ENCODE measurements around the gene PLCB4. TPM values are rescaled to one million over a fixed set of nuclear protein-coding genes. Genes with fewer than 3 reads are reported as not detected.

Gene PLCB4
- total RNA-seq, 6 experiments from 2014 or later: 71.8 to 95.7 (median 79.1) TPM

DNA sequence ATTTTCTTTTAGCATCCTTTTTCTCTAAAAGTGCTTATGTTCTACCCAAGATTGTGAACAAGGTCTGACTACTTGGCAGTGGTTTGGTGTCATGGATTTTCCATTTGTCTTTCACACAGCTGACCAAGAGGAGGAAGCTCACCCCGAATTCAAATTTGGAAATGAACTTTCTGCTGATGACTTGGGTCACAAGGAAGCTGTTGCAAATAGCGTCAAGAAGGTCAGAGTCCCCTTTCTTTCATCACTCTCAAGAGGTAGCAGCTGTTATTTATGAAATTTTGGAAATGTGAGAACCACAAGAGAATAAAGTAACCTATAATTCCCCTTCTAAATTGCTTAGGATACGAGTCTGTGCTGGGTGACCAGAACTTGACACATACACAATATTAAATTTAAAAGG, 332.5 kb downstream of the PLCB4 start:
- TF ChIP-seq, protein P1, sequence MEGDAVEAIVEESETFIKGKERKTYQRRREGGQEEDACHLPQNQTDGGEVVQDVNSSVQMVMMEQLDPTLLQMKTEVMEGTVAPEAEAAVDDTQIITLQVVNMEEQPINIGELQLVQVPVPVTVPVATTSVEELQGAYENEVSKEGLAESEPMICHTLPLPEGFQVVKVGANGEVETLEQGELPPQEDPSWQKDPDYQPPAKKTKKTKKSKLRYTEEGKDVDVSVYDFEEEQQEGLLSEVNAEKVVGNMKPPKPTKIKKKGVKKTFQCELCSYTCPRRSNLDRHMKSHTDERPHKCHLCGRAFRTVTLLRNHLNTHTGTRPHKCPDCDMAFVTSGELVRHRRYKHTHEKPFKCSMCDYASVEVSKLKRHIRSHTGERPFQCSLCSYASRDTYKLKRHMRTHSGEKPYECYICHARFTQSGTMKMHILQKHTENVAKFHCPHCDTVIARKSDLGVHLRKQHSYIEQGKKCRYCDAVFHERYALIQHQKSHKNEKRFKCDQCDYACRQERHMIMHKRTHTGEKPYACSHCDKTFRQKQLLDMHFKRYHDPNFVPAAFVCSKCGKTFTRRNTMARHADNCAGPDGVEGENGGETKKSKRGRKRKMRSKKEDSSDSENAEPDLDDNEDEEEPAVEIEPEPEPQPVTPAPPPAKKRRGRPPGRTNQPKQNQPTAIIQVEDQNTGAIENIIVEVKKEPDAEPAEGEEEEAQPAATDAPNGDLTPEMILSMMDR (IDR thresholded peaks at IDR 0.05): no peak
- Mint-ChIP-seq H3K4me1 (ENCODE audit: low read depth) (peaks cover 36% of the 10 kb centered on the region), H3K9me3 (no peaks in the 10 kb centered on the region), H3K36me3 (ENCODE audit: low read depth) (peaks cover 14% of the 10 kb centered on the region), H3K4me3 (no peak overlapping the region), H3K27ac (no peak overlapping the region), H3K27me3 (ENCODE audit: insufficient read depth) (no peaks in the 10 kb centered on the region)
- no peak for DNase-seq

DNA sequence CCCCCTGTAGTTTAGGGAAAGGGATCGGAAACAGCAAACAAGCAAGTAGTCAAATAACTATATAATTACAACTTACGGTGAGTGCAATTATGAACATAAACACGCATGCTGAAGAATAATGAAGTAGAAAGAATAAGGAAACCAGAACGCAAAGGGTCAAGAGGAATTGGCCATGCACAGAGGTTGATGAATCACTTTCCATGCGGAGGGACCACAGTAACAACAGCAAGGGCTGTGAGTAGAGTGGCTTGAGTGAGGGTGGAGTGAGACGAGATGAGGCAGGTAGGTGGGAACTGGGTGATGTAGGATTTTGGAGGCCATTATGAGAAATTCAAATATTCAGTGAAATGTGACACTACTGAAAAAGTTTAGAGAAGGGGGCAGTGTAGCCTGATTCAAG, 333.3 kb downstream of the PLCB4 start:
- Mint-ChIP-seq H3K36me3 (ENCODE audit: low read depth) (peaks cover 12% of the 10 kb centered on the region), H3K4me1 (ENCODE audit: low read depth) (peaks cover 34% of the 10 kb centered on the region), H3K27me3 (ENCODE audit: insufficient read depth) (no peaks in the 10 kb centered on the region), H3K9me3 (no peaks in the 10 kb centered on the region), H3K27ac (no peak overlapping the region), H3K4me3 (no peak overlapping the region)
- TF ChIP-seq, protein P1 (IDR thresholded peaks at IDR 0.05): no peak
- DNase-seq: no peak

DNA sequence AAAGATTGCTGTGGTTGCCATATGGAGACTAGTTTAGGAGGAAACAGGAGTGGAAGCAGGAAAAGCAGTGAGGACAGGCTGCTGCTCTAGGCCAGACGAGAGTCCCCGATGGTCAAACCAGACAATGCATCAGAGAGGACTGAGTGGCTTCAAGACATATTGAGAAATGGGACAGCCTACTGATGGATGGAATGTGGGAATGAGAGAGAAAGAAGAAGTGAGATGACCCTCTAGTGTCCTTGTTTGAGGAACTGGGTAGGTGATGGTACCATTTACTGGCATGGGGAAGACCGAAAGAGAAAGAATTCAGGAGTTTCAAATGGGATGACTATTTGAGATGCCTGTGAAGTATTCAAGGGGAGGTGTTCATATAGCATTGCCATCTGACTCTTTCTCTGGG, 333.7 kb downstream of the PLCB4 start:
- Mint-ChIP-seq H3K4me3 (no peak overlapping the region), H3K36me3 (ENCODE audit: low read depth) (peaks cover 8% of the 10 kb centered on the region; the same call in 1 of the 2 replicates), H3K27ac (no peak overlapping the region), H3K4me1 (ENCODE audit: low read depth) (peaks cover 30% of the 10 kb centered on the region), H3K27me3 (ENCODE audit: insufficient read depth) (no peaks in the 10 kb centered on the region), H3K9me3 (no peaks in the 10 kb centered on the region)
- TF ChIP-seq, protein P1 (IDR thresholded peaks at IDR 0.05): no peak
- DNase-seq: no peak

DNA sequence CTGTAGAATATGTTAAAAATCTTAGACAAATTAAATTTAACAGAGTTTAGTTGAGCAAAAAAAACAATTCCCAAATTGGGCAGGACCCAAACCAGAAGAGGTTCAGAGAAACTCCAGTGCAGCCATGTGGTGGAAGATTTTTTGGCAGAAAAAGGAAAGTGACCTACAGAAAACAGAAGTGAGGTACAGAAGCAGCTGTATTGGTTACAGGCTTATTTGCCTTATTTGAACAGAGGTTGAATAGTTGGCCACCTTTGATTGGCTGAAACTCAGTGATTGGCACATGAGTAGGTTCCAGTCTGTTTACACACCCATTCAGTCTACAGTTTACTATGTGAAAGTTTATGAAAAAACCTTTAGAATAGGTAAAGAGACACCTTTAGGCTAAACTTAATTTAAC, 334.6 kb downstream of the PLCB4 start:
- Mint-ChIP-seq H3K27me3 (ENCODE audit: insufficient read depth) (no peaks in the 10 kb centered on the region), H3K4me3 (no peak overlapping the region), H3K4me1 (ENCODE audit: low read depth) (peaks cover 34% of the 10 kb centered on the region), H3K36me3 (ENCODE audit: low read depth) (peaks cover 3% of the 10 kb centered on the region; the same call in 1 of the 2 replicates), H3K27ac (no peak overlapping the region), H3K9me3 (no peaks in the 10 kb centered on the region)
- TF ChIP-seq, protein P1 (IDR thresholded peaks at IDR 0.05): no peak
- DNase-seq: no peak

DNA sequence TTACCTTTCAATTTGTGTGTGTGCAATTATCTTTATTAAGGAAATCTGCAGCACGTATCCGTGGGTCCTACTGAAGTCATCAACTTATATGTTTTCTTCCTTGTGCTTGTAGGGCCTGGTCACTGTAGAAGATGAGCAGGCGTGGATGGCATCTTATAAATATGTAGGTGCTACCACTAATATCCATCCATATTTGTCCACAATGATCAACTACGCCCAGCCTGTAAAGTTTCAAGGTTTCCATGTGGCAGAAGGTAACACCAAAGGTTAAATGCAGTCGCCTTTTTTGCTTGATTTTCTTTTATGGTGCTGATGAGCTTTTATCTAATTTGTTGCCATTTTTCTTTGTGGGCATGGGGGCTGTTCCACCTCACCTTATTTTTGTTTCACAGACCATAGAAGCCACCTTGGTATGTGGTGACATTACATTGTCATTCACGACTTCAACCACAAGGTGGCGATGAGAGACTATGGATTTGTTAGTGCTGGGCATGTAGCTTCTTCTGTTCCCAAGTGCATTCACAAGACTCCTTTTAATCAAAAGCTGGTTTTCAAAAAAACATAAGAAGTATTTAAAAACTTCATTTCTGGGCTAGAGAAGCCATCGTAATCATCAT, 339.0 kb downstream of the PLCB4 start:
- DNase-seq: peak; percentile 71
- Mint-ChIP-seq H3K27ac (peak overlapping the region; percentile 80), H3K4me3 (0 out of 2 replicates have a peak overlapping the region, but pooled peaks have one; percentile 61), H3K9me3 (no peaks in the 10 kb centered on the region), H3K4me1 (ENCODE audit: low read depth) (peaks cover 35% of the 10 kb centered on the region), H3K36me3 (ENCODE audit: low read depth) (peaks cover 29% of the 10 kb centered on the region), H3K27me3 (ENCODE audit: insufficient read depth) (peaks cover 2% of the 10 kb centered on the region; the same call in 1 of the 2 replicates)
- TF ChIP-seq, protein P1 (IDR thresholded peaks at IDR 0.05): peak; percentile 96

All from HFFc6 (cell line).